Skin epidermis (tissue), 12 donors: ENCODE results near the gene SH3GL1.
A peak's percentile ranks its signal among the peaks of the same experiment; 100 is the strongest.

Source experiments
- H3K27ac ChIP-seq, 21 experiments: fragments of 200-600 bp; sonication (generic) in 11 of 21; one replicate each; pipeline ENCODE4 v1.5.0; 2020; ENCODE audit warnings: mild to moderate bottlenecking in 3 of 21, inconsistent platforms in 2 of 21, moderate library complexity in 2 of 21
- H3K4me3 ChIP-seq, 7 experiments: fragments of 200-600 bp; sonication (generic) in 2 of 7; one replicate each; pipeline ENCODE4 v1.5.0; 2020; ENCODE audit warnings: inconsistent platforms in 2 of 7, mild to moderate bottlenecking in 2 of 7, moderate library complexity in 1 of 7

SH3GL1 gene, protein sequence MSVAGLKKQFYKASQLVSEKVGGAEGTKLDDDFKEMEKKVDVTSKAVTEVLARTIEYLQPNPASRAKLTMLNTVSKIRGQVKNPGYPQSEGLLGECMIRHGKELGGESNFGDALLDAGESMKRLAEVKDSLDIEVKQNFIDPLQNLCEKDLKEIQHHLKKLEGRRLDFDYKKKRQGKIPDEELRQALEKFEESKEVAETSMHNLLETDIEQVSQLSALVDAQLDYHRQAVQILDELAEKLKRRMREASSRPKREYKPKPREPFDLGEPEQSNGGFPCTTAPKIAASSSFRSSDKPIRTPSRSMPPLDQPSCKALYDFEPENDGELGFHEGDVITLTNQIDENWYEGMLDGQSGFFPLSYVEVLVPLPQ

DNA sequence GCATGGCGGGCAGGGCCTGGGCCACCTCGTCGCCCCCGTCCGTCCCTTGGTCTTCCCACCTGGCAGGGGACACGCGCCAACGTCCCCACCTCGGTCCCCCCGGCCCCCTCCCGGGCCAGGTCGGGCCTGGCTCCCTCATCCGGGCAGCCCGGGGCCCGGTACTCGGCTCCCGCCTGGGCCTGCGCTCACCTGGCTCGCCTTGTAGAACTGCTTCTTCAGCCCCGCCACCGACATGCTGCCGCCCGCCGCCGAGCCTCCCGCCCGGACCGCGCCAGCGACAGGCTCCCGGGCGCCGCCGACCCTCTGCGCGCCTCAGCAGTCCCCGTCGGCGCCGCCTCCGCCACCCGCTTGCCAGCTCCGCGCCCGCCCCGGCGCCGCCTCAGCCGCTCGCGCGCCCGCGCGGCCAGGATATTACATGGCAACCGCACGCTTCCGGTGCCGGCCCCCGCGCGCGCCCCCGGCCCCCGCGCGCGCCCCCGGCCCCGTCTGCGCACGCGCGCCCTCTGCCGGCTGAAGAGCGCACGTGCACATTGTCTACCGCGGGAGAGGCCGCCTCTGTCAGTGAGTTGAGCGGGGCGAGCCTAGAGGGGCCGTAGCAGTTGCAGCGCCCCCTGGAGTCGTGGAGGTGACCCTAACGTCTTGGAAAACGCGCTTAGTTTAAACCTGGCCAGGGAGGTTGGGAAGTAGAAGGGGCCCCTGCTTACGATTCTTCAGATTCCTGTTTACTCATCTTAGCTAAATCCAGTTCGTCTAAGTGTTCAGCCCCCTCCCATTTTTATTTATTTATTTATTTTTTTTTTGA is at the start of gene SH3GL1:
SH3GL1 (minus strand) TSS at position 413 of the 802 bp plus-strand sequence; CDS start at position 234, 179 bp downstream.
- peak within 1 kb of the TSS; percentile 69 to 100 (median 91) for H3K4me3 ChIP-seq

DNA sequence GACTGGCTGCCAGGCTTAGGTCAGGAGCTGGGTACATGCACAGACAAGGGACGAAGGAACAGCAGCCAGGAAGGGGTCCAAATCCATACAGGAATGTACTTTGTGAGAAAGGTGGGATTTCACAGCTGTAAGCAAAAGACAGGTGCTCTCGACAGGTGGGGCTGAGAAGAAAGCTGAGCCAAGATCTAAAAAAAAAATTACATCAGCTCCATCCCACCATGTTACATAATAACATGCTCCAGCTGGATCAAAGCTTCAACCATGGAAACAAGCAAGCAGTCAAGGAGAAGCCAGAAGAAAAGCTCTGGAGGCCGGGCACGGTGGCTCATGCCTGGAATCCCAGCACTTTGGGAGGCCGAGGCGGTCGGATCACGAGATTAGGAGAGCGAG is 49.3 kb upstream of the SH3GL1 start:
- peak overlapping the region in 2 of 21 experiments; percentile 37 to 46 for H3K27ac ChIP-seq
- no peak overlapping the region for H3K4me3 ChIP-seq

More for the DNA sequence above, at the start of gene SH3GL1:
- peak within 1 kb of the TSS; percentile 93 to 100 (median 98) for H3K27ac ChIP-seq

DNA sequence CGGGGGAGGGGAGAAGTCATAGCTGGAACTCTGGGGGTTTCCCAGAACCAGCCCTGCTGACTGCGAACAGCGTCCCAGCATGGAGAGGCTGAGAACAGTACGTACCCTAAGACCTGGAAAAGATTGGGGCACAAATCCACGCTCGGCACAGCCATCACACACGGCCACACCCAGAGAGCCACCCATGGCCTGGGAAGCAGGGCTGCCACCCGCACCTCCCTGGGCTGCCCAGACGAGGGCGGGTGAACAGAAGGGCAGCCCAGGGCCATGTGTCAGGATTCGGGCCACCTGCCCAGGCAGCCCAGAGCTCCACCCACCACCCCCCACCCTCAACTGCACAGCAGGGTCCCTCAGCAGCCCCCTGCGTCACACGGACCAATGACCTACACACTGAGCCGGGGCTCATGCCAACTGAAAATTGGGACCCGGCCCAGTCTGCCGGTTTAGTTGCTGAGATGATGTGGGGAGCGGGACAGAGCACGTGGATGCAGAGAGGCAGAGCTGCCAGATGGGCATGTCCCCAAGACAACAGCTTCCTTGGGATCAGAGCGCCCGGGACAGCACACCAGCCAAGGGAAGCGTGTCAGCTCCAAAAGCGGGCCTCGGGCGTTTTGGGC is 48.8 kb upstream of the SH3GL1 start:
- Histone ChIP-seq H3K27ac (peak overlapping the region in 5 of 21 experiments; percentile 25 to 67 (median 37)), H3K4me3 (no peak overlapping the region)

DNA sequence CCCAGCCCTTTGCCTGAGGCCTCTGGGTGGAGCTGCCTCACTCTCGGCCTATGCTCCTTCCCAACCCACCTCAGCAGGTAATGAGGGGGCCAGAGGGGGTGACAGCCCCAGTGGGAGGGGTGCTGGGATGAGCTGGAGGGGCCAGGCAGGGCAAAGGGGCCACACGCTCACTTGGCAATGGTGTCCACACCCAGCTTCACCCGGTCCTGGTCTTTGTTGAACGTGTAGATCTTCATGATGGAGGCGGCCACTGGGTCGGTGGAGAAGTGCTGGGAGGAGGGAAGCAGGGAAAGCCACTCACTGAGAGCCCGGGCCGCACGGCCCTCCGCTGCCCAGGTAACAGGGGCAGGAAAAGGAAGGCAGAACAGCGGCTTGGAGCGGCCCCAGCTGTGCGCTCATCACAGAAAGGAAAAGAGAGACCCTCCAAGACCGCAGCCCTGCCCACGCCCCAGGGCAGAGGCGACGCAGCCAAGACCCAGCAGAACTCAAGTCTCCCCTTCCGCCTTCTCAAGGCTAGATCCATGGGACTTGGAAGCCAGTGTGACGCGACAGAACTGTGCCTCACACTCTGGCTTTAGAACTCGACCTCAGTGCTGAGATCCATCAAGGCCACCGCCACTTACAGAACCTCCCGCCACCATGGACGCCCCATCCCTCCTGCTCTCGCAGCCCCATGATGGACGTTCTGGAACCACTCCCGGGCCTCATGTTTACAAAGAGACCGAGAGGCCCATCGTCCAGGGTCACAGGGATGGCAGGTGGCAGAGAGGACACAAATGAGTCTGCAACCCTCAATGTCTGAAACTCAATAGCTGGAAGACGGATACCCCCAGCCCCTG is 48.0 kb upstream of the SH3GL1 start:
- H3K27ac ChIP-seq = peak overlapping the region in 2 of 21 experiments; percentile 37 to 67
- no peak overlapping the region for H3K4me3 ChIP-seq

DNA sequence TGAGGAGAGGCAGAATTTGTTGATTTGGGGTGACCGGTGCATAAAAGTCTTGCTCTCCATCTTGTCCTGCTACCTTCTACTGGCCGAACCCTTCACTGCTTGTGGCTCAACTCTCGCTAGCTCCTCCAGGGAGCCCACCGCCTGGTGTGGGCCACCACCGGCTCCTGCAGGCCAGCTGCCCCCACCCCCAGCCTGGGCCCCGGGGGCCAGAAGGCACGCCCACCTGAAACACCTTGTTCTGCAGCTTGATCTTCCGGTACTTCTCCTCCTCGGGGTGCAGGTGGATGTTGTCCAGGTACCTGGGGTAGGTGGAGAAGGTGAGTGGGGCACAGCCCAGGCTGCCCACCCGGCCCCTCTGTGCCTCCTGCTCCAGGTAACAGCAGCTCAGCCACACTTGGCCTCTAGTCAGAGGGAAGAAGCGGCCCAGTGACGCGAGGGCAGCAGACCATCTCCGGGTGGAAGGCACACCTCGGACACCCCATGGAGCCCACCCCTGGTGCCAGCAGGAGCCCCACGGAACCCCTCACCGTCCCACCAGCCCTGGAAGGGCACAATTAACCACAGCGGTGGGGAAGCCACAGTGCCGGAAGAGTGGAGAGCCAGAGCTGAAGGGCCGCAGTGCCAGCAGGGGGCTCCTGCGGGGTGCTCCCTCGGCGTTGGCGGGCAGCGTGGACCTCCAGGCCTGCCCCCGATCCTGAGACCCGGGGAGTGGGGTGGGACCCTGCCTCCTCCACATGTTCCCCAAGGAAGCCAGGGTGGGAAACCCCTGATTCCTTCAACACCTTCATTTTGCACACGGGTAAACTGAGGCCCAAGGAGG is 47.2 kb upstream of the SH3GL1 start:
- Histone ChIP-seq H3K4me3 (no peak overlapping the region), H3K27ac (no peak overlapping the region)

DNA sequence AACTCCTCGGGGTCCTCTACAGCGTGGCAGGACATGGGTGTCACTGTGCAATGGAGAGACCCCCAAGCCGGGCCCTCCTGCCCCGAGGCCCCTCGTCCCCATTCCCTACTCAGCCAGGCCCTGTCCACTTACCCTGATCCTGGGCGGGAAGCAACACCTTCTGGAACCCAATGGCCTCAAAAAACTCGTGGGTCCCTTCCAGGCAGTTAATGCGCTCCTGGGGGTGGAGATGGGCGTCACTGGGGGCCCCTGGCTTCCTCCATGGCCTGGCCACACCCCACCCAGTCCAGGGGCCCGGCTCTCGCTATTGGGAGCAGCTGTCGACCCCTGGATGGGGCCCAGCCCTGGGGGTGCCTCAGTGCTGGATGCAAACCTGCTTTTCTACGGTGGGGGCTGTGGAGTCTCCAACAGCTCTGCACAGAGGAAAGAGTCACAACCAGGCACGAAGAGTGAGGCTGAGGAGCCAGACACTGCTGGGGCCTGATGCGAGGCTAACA is 46.4 kb upstream of the SH3GL1 start:
- Histone ChIP-seq H3K27ac (no peak overlapping the region), H3K4me3 (no peak overlapping the region)

DNA sequence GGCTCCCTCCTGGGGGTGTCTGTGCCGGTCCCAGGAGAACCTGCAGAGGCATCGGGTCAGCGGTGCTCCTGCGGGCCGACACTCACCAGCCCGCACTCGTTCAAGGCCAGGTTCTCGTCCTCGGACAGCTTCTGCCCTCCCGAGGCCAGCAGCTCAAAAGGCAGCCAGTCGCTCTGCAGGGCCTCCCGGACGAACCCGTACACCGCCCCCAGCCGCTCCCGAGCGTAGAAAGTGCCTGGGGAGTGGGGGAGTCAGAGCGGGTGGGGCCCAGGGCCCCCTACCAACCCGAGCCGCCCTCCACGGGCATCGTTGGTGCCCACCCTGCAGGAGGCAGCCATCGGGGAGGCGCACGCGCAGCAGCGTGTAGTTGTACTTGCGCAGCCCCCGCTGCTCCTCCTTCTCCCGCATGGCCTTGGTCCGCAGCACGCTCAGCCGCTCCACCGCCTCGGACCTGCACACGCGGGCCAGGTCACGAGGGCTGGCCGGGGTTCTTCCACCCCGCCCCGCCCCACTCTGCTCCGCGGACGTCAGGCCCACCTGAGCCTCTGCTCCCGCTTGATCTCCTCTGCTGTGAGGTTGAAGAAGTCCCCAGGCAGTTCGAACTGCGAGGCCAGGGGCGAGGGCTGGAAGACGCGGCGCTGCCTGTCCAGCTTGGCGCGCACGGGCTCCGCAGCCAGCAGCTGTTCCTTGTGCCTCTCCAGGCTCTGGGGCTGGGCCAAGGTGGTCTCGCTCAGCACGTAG is 45.8 kb upstream of the SH3GL1 start:
- H3K4me3 ChIP-seq = no peak overlapping the region
- H3K27ac ChIP-seq = no peak overlapping the region

DNA sequence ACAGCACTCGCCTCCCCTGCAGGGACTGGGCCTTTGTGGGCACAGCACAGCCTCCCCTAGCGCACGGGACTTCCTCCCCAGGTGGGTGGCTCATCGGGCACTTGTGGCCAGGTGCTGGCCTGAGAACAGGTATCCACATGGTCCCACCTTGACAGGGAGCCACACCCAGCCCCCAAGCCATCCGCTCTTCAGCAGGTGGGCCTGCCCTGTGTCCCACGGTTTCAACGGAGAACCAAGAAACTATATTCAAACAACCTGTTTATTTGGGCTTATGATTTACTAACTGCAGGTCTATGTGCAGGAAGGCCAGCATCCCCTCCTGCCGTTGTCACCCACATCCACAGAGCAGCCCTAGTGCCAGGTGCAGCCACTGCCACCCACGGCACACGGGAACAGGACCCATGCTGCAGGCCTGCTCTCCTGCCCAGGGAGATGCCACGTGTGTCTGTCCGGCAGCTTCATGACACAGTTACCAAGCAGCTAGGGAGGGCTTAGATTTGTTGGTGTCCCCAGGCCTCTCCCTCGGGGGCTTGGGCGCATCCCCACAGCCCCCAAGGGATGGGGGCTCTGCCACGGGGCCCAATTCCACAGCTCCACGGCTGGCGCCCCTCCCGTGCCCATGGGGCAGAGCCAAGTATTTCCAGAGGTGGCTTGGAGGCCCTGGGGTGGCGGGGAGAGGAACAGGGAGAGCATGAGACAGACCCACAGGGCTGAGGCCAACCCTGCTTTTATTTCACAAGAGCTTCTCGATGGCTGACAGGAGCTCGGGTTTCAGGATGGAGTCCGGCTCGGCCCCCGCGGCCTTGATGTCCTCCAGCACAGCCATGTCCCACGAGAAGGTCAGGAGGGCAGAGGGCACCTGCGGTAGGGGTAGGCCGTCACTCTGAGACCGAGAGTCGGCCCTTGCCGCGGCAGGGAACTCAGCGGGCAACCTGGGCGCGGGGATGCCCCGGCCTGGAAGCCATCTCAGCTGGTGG is 44.7 kb upstream of the SH3GL1 start:
- H3K4me3 ChIP-seq = no peak overlapping the region
- H3K27ac ChIP-seq = no peak overlapping the region

DNA sequence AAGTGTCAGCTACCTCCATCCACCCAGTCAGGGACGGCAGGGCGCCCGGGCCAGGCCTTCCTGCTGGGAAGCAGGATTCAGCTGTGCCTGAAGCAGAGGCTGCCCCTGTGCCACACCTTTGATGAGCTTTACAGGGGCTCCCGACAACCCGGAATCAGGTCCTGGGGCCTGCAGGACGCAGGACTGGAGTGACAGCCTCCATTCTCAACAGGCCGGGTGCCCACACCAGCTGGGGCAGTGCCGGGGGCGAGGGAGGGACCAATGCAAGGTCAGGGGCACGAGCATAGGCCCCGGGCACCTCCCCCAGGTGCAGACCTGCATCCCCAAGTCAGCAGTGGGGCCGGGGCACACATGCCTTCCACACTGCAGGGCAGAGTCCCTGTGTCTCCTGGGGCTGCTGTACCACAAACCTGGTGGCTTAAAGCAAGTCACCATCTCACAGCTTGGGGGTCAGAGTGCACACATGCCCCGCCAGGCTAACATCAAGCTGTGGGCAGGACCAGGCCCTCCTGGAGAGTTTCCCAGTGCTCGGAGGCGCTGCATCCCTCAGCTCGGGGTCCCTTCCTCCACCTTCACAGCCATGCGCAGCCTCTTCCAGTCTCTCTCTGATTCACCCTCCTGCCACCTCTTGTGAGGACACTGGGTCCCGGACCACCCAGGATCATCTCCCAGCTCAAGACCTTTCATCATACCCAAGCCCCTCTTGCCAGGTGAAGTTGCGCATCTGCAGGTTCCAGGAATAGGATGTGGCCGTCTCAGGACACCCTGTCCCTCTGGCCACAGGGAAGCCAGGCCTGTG is 43.8 kb upstream of the SH3GL1 start:
- H3K27ac ChIP-seq = no peak overlapping the region
- H3K4me3 ChIP-seq = no peak overlapping the region

DNA sequence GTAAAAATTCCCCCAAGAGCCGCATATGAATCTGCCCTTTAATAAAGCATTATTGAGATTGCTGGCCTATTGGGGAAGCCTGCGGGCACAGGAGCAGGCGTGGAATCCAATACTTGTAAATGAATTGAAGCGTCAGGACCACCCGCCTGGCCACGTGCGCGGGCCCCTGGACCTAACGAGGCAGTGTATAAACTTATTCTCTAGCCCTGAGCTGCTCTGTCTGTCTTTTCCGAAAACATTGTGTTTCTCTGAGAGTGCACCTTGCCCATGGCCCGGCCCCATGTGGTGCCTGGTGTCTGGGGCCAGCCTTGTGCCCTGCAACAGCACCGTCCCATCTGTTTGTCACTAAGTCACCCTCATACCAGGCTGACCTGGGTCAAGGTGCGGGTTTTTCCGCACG is 42.8 kb upstream of the SH3GL1 start:
- Histone ChIP-seq H3K27ac (no peak overlapping the region), H3K4me3 (no peak overlapping the region)

DNA sequence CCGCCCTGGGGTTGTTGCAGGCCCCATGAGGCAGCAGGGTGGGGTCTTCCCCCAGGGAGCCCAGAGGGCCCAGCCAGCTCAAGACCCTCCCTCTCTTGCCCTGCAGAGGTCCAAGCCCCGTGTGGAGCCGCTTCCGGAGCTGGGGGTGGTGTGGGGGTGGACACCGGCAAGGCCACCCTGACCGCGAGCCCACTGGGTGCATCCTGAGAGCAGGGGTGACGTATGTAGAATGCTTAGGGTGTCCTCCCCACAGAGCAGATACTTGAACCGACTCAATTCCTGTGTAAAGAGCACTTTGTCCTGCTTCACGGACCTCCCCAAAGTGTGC is 42.4 kb upstream of the SH3GL1 start:
- Histone ChIP-seq H3K27ac (peak overlapping the region in 1 of 21 experiments; percentile 34), H3K4me3 (no peak overlapping the region)

DNA sequence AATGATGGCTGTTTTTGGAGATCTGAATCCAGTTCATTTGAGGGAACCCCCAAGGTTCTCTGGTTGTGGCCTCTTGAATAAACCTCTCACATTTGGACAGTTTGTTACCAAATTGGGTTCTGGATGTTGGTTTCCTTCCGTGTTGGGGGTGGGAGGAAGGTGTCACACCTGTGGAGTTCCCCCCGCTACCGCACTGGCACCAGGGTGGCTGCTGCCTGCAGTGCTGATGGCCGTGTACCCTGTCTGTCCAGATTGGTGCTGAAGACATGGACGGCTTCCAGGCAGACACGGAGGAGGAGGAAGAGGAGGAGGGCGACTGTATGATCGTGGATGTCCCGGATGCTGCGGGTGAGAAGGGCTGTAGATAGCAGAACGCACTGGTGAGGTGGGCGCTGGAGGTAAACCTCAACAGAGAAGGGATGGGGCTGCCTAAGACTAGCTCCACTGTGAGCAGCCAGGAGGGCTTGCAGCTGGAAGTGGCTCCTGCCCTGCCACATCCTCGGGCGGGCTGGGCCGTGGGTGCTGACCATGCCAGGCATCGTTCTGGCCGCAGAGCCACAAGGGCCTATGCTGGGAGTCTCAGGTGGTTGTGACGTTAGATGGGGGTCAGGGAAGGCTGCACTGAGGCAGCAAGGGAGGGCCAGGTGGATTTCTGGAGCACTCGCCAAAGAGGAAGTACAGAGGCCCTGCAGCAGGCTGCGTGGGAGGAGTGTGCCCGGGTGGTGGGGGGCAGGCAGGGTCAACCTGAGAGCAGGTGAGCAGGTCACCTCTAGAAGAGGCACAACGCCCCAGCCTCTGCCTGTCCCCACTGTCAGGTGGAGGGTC is 41.9 kb upstream of the SH3GL1 start:
- peak overlapping the region in 1 of 21 experiments; percentile 34 for H3K27ac ChIP-seq

DNA sequence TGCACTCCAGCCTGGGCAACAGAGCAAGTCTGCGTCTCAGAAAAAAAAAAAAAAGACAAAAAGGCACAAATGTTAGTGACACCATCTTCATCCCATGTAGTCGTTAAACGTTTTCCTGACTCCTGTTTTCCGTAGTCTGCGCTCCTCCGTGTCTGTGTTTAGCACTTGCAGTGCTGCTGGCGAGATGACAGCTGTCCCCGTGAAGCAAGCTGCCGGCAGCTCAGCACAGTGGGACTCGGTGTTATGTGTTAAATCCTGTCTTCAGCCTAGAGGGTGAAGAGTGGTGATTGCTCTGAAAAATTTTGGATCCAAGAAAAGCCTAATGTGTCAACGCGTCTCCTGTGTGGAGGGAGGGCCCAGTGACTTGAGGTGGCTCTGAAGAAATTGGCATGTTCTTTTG is 38.9 kb upstream of the SH3GL1 start:
- Histone ChIP-seq H3K4me3 (no peak overlapping the region), H3K27ac (no peak overlapping the region)

More for the DNA sequence above, 41.9 kb upstream of the SH3GL1 start:
- no peak overlapping the region for H3K4me3 ChIP-seq

DNA sequence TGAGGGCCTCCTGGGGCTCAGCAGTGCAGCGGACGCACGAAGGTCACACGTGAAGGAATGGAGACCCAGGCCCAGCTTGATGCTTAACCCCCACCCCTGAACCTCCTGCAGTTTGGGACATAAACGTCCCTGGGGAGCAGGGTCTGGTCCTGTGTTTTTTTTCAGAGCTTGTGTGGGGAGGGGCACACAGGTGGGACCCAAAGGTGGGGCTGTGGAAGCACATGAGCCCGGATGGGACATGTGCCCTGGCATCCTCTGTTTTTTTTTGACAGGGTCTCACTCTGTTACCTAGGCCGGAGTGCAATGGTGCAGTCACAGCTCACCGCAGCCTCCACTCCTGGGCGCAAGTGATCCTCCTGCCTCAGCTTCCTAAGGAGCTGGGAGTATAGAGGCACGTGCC is 36.8 kb upstream of the SH3GL1 start:
- no peak overlapping the region for H3K27ac ChIP-seq

DNA sequence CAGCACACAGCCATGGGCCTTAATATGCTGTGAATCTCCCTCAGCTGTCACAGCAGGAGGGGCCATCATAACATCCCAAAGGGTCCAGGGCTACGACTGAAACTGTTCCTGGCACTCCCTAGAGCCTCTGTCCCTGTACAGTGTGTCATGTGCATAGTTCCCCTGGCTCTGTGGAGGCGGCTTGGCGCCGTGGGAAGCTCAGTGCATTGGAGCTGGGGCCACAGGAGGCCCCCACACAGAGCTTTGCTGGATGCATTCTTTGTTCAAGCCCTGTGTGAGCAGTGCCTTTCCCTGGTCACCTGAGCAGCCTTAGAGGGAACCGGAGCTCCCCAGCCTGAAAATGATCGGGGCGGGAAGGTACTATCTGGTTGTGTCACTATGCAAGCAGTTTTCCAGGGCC is 35.9 kb upstream of the SH3GL1 start:
- no peak overlapping the region for H3K4me3 ChIP-seq
- no peak overlapping the region for H3K27ac ChIP-seq

More for the DNA sequence above, 36.8 kb upstream of the SH3GL1 start:
- no peak overlapping the region for H3K4me3 ChIP-seq
